KOPT-K1 (cell line): ENCODE measurements around the gene CD244.

Experiments
- H3K27ac ChIP-seq: fragments of 200-600 bp; sonication (generic); 2 replicates; pipeline ENCODE4 v1.5.1; 2016; ENCODE audit warnings: antibody characterized with exemption, mild to moderate bottlenecking, low read depth, low read length; ENCODE audit not compliant: poor library complexity, severe bottlenecking
- H3K36me3 ChIP-seq: fragments of 200-600 bp; sonication (generic); 2 replicates; pipeline ENCODE4 v1.5.1; 2017; ENCODE audit warnings: antibody characterized with exemption, mild to moderate bottlenecking, low read length, moderate library complexity; ENCODE audit not compliant: insufficient read depth
- H3K9me3 ChIP-seq: fragments of 200-600 bp; sonication (generic); 2 replicates; pipeline ENCODE4 v1.5.1; 2017; ENCODE audit warnings: antibody characterized with exemption, low read length, mild to moderate bottlenecking; ENCODE audit not compliant: insufficient read depth, poor library complexity, severe bottlenecking

CD244 gene

GRCh38 chr1:160818207-160818937 is 44.3 kb downstream of the CD244 start:
- Histone ChIP-seq H3K27ac (no peak overlapping the region), H3K36me3 (no peaks in the 10 kb centered on the region)

DNA sequence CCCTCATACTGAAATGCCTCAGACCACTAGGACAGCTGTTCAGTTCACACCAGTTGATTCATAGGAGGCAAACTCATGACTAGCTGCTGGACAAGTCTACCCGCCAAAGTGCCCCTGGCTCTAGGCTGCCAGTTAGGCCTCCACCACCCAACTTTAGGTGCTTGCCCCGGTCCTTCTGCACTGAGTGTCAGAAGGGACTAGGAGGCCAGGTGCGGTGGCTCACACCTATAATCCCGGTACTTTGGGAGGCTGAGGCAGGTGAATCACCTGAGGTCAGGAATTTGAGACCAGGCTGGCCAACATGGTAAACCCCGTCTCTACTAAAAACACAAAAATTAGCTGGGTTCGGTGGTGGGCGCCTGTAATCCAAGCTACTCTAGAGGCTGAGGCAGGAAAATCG is 47.8 kb downstream of the CD244 start:
- H3K9me3 ChIP-seq = no peaks in the 10 kb centered on the region
- no peak overlapping the region for H3K27ac ChIP-seq
- H3K36me3 ChIP-seq = no peaks in the 10 kb centered on the region

More at GRCh38 chr1:160818207-160818937, 44.3 kb downstream of the CD244 start:
- H3K9me3 ChIP-seq = no peaks in the 10 kb centered on the region

DNA sequence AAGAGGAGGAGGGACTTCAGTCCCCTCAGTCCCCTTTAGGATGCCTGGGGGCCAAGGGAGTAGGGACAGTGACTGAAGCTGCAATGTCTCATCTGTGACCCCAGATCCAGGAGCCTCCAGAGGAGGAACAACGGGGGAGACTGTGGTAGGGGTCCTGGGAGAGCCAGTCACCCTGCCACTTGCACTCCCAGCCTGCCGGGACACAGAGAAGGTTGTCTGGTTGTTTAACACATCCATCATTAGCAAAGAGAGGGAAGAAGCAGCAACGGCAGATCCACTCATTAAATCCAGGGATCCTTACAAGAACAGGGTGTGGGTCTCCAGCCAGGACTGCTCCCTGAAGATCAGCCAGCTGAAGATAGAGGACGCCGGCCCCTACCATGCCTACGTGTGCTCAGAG is 48.4 kb downstream of the CD244 start:
- H3K27ac ChIP-seq = no peak overlapping the region
- H3K36me3 ChIP-seq = no peaks in the 10 kb centered on the region
- no peaks in the 10 kb centered on the region for H3K9me3 ChIP-seq

DNA sequence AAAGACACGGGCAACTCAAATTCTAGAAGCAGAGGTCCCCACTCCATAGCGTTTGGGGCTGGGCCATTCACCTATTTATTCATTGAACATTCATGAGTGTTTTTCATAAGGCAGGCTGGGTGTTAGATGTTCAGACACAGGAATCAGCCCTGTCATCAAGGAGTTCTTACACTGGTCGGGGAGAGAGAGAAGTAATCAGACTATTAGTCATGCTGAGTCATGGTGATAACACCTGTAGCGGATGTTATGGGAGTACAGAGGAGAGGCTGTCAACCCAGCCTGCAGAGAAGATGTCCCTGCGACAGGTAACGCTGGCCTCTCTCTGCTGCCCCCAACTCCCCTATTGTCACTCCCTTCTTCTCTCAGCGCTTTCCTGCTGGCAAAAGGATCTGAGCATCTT is 49.5 kb downstream of the CD244 start:
- Histone ChIP-seq H3K36me3 (no peaks in the 10 kb centered on the region), H3K27ac (no peak overlapping the region), H3K9me3 (no peaks in the 10 kb centered on the region)

- Histone ChIP-seq H3K27ac (no peak overlapping the region), H3K9me3 (peaks cover 18% of the 10 kb centered on the region), H3K36me3 (no peaks in the 10 kb centered on the region)
Measured at GRCh38 chr1:160811147-160811546, 51.5 kb downstream of the CD244 start.

GRCh38 chr1:160810486-160810885 is 52.2 kb downstream of the CD244 start:
- Histone ChIP-seq H3K36me3 (no peaks in the 10 kb centered on the region), H3K27ac (no peak overlapping the region), H3K9me3 (peaks cover 20% of the 10 kb centered on the region)

DNA sequence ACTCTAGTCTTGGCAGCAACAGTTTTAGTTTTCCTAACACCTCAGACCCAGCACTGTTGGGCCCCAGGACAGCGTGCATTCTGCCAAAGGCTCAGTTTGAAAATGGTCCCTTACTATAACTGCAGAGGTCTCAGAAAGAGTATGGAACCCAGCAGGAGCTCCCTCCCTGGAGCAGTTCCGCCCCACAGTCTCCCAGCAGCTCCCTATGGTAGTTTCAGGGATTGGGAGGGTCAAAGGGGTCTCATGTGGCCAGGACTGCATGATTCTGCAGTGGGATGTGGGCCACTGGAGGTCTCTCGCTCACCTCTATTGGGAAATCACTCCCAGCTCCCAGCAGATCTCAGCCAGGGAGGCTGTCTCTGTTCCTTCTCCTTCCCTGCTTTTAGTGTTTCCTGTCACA is 54.4 kb downstream of the CD244 start:
- H3K9me3 ChIP-seq = peaks cover 20% of the 10 kb centered on the region
- H3K27ac ChIP-seq = no peak overlapping the region
- H3K36me3 ChIP-seq = no peaks in the 10 kb centered on the region

GRCh38 chr1:160807738-160808137 is 54.9 kb downstream of the CD244 start:
- H3K27ac ChIP-seq = no peak overlapping the region
- H3K36me3 ChIP-seq = no peaks in the 10 kb centered on the region
- peaks cover 20% of the 10 kb centered on the region for H3K9me3 ChIP-seq

- Histone ChIP-seq H3K36me3 (no peaks in the 10 kb centered on the region), H3K27ac (no peak overlapping the region), H3K9me3 (peaks cover 20% of the 10 kb centered on the region)
Measured at GRCh38 chr1:160807247-160807646, 55.4 kb downstream of the CD244 start.

DNA sequence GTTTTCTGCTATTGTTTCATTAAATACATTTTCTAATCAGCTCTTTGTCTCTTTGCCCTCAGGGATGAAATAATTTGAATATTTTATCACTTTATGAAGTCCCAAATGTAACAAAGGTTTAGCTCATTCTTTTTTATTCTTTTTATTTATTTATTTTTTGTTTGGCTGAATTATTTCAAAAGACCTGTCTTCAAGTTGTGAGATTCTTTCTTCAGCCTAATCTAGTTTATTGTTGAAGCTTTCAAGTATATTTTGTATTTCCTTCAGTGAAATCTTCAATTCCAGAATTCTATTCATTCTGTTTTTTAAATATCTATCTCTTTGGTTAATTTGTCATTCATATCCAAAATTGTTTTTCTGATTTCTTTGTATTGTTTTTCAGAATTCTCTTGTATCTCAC is 55.9 kb downstream of the CD244 start:
- Histone ChIP-seq H3K9me3 (peaks cover 20% of the 10 kb centered on the region), H3K27ac (no peak overlapping the region), H3K36me3 (no peaks in the 10 kb centered on the region)

DNA sequence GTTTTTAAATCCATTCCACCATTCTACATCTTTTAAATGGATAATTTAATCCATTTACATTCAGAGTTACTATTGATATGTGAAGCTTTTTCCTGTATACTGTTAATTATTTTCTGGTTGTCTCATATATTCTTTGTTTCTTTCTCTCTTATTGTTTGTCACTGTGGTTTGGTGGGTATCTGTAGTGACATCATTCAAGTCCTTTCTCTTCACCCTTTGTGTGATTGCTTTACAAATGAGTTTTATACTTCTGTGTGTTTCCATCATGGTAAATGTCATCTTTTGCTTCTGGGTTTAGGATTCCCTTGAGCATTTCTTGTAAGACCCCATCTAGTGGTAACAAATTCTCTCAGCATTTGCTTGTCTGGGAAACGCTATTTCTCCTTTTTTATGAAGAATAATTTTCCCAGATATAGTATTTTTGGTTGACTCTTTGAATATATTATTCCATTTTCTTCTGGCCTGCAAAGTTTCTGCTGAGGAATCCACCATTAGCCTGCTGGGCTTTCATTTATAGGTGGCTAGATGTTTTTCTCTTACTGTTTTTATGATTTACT is 56.5 kb downstream of the CD244 start:
- Histone ChIP-seq H3K9me3 (peaks cover 20% of the 10 kb centered on the region), H3K27ac (no peak overlapping the region), H3K36me3 (no peaks in the 10 kb centered on the region)

DNA sequence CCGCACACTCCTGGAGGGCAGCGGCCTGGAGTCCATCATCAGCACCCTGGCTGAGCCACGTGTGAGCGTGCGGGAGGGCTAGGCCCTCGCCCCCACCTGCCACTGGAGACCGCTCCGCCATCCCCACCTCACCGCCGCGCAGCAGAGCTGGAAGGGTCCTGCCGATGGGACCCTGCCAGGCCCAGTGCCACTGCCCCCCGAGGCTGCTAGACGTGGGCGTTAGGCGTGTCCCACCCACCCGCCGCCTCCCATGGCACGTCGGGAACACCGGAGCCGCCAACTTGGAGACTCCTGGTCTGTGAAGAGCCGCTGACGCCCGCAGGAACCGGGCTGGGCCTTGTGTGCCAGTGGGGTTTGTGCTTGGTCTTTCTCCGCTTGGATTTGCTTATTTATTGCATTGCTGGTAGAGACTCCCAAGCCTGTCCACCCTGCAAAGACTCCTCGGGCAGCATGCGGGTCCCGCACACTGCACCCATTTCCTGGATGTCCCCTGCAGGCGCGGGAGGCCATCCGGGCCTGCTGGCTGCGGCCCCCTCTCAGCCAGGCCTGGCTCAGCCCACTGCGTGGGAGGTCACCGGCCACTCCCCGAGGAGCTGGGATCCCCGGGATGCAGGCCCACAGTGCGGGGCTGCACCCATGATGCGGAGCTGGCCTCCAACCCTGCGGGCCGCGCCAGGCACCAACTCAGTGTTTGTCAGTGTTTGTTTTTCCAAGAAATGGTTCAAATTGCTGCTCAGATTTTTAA is 60.7 kb downstream of the CD244 start:
- H3K9me3 ChIP-seq = peaks cover 10% of the 10 kb centered on the region
- no peak overlapping the region for H3K27ac ChIP-seq
- no peaks in the 10 kb centered on the region for H3K36me3 ChIP-seq

DNA sequence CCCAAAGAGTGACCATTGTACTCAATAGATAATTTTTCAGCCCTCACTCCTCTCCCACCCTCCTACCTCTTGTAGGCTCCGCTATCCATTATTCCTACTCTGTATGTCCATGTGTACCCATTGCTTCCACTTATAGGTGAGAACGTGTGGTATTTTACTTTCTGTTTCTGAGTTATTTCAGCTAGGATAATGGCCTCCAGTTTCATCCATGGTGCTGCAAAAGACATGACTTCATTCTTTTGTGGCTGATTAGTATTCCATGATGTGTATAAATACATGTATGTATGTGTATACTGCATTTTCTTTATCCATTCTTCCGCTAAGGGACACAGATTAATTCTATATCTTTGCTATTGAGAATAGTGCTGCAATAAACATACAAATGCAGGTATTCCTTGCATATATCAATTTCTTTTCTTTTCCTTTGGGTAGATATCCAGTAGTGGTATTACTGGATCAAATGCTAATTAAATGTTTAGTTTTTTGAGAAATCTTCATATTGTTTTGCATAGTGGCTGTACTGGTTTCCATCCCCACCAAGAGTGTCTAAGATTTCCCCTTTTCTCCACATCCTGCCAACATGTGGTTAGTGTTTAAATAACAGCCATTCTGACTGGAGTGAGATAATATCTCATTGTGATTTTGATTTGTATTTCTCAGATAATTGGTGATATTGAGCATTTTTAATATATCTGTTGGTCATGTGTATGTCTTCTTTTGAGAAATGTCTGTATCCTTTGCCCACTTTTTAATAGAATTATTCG is 61.9 kb downstream of the CD244 start:
- Histone ChIP-seq H3K36me3 (no peaks in the 10 kb centered on the region), H3K27ac (peak overlapping the region; percentile 0), H3K9me3 (no peaks in the 10 kb centered on the region)

DNA sequence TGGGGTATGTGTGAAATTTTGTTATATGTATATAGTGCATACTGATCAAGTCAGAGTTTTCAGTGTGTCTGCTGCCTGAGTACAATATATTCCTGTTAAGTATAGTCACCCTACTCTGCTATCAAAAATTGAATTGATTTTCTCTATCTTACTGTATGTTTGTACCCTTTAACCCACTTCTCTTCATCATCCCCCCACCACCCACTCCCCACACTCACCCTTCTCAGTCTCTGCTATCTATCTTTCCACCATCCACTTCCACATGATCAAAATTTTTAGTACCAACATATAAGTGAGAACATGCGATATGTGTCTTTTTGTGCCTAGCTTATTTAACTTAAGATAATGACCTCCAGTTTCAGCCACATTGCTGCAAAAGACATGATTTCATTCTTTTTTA is 62.5 kb downstream of the CD244 start:
- H3K36me3 ChIP-seq = no peaks in the 10 kb centered on the region
- H3K27ac ChIP-seq = no peak overlapping the region
- no peaks in the 10 kb centered on the region for H3K9me3 ChIP-seq

- no peak overlapping the region for H3K27ac ChIP-seq
- no peaks in the 10 kb centered on the region for H3K9me3 ChIP-seq
- H3K36me3 ChIP-seq = no peaks in the 10 kb centered on the region
Measured at GRCh38 chr1:160799641-160800040, 63.0 kb downstream of the CD244 start.
